Stimulated activated CD4-positive, alpha-beta T cell treated with anti-CD3 and anti-CD28 coated beads, Interleukin-2, amount 100 ng/mL, for 48 hours (primary cell): ENCODE data around the gene RAF1.
"Not testable (repeated sequence)": the region's sequence is repeated elsewhere in the genome, so short reads cannot be mapped to it uniquely, and the experiment has no call there.

Source experiments
- DNase-seq, 2 donors: peaks; one replicate each; pipeline ENCODE4 v3.0.0-alpha.2; 2020

Gene RAF1

GRCh38 chr3:12556690-12557472 lies 107.0 kb downstream of the RAF1 start, which contains the start of gene MKRN2:
Gene MKRN2 (plus strand): TSS chr3:12557087. CDS start chr3:12557151, 64 bp downstream.
- DNase-seq, result peak; percentile 86 to 91

GRCh38 chr3:12556314-12556689 lies 107.6 kb downstream of the RAF1 start:
- no peak for DNase-seq

- no peak for DNase-seq
These were observed 110.0 kb downstream of the RAF1 start for GRCh38 chr3:12553921-12554391.

DNA sequence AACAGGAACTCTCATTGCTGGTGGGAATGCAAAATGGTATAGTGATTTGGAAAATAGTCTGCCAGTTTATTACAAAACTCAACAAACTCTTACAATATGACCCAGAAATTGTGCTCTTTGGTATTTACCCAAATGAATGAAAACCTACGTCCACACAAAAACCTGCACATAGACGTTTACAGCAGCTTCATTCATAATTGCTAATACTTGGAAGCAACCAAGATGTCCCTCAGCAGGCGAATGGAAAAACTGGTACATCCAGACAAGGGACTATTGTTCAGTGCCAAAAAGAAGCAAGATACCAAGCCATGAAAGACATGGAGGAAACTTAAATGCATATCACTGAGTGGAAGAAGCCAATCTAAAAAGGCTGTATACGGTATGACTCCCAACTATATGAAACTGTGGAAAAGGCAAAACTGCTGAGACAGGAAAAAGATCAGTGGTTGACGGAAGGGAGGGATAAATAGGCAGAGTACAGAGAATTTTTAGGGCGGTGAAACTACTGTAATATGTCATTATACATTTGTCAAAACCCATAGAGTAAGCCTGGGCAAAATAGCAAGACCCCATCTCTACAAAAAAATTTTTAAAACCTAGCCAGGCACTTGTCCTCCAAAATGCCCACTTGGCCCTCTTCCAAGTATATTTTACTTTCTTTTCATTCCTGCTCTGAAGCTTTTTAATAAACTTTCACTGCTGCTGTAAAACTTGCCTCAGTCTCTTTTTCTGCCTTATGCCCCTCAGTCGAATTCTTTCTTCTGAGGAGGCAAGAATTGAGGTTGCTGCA lies 113.8 kb downstream of the RAF1 start:
- DNase-seq, result no peak

GRCh38 chr3:12545473-12545791 lies 118.5 kb downstream of the RAF1 start, which contains the start of gene MKRN2OS:
Gene MKRN2OS (minus strand): TSS chr3:12545499. CDS start chr3:12545464, 35 bp downstream.
- no peak for DNase-seq

DNA sequence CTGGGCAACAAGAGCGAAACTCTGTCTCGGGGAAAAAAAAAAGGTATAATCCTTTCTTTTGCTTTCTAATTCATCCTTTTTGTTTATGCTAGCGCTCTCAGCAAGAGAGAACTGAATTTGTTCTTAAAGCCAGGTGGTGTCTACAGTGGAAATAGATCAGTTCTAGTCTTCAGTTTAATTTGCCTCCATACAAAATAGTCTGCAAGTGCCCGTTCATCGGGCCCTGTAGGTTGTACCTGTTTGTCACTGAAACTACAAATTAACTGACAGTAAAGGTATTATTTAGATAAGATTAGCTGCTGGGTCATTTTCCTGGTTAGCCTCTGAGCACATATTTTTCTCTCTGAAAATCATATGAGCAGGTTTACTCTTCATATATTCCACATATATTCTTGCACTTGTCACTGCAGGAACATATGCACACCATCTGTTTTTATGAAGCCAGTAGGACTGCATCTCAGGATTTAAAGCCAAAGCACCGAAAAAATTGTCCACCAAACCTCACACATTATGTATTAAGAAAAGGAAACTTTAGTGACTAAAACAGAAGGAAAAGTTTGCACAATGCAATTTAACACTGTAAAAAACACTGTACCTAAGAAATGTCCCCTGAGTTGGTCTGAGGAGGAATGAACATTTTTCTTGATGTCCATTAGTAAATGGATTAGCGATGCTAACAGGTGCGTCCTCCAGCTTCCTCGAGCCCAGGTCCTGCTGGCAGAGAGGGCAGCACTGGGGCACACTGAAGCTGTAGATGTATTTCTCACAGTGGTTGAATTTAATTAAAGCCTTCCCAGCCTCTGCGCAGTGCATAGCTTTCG lies 119.1 kb downstream of the RAF1 start:
- no peak for DNase-seq

DNA sequence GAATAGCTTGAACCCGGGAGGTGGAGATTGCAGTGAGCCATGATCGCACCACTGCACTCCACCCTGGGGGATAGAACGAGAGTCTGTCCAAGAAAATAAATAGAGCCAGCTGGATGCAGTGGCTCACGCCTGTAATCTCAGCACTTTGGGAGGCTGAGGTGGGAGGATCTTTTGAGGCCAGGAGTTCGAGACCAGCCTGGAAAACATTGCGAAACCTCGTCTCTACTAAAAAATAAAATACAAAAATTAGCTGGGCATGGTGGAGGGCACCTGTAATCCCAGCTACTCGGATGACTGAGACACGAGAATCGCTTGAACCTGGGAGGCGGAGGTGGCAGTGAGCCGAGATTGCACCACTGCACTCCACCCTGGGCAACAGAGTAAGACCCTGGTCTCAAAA lies 120.4 kb downstream of the RAF1 start:
- DNase-seq, result not testable (repeated sequence)

GRCh38 chr3:12541625-12542024 lies 122.3 kb downstream of the RAF1 start:
- no peak for DNase-seq

- DNase-seq, result no peak
These were observed 127.5 kb downstream of the RAF1 start for GRCh38 chr3:12536423-12536822.
